GM23338 (cell line): ENCODE results near the gene CFDP1.

Experiments used
- CREB1 ChIP-seq: fragments of 250-450 bp; sonication (Bioruptor Pico); IDR thresholded peaks from 2 replicates; pipeline ENCODE4 v1.5.0; 2020; ENCODE audit warnings: low read depth, mild to moderate bottlenecking, moderate library complexity
- EZH2 ChIP-seq: fragments of 200-600 bp; sonication (generic); IDR thresholded peaks from one replicate; pipeline ENCODE4 v1.8.0; 2017; ENCODE audit warnings: antibody characterized with exemption, mild to moderate bottlenecking, low read depth; ENCODE audit not compliant: unreplicated experiment
- EZH2phosphoT487 ChIP-seq: fragments of 200-600 bp; sonication (generic); IDR thresholded peaks from one replicate; pipeline ENCODE4 v1.8.1; 2018; ENCODE audit warnings: antibody characterized with exemption; ENCODE audit not compliant: unreplicated experiment
- JUNB ChIP-seq: IDR thresholded peaks from one replicate; pipeline ENCODE4 v1.6.1; 2016; ENCODE audit warnings: antibody characterized with exemption; ENCODE audit not compliant: unreplicated experiment
- POLR2AphosphoS5 ChIP-seq: IDR thresholded peaks from 2 replicates; pipeline ENCODE4 v1.6.1; 2016; ENCODE audit warnings: antibody characterized with exemption, low read depth
- STAT1 ChIP-seq: IDR thresholded peaks from one replicate; pipeline ENCODE4 v1.6.1; 2016; ENCODE audit warnings: antibody characterized with exemption; ENCODE audit not compliant: unreplicated experiment
- ZNF114 ChIP-seq: fragments of 250-450 bp; sonication (Bioruptor Pico); IDR thresholded peaks from 2 replicates; pipeline ENCODE4 v1.5.0; 2020; ENCODE audit warnings: mild to moderate bottlenecking, moderate library complexity
- TF ChIP-seq, protein P1 (sequence below), 2 experiments: fragments of 200-600 bp in 1 of 2; sonication (generic) in 1 of 2; conservative IDR thresholded peaks; 2 replicates each; pipeline versions ENCODE4 v1.5.1 to v1.6.1; 2016 to 2017; ENCODE audit warnings: antibody characterized with exemption in 2 of 2, low read depth in 2 of 2, mild to moderate bottlenecking in 2 of 2, moderate library complexity in 1 of 2
- TF ChIP-seq, protein P2 (sequence below): IDR thresholded peaks from 2 replicates; pipeline ENCODE4 v1.6.1; 2016; ENCODE audit warnings: antibody characterized with exemption

DNA sequence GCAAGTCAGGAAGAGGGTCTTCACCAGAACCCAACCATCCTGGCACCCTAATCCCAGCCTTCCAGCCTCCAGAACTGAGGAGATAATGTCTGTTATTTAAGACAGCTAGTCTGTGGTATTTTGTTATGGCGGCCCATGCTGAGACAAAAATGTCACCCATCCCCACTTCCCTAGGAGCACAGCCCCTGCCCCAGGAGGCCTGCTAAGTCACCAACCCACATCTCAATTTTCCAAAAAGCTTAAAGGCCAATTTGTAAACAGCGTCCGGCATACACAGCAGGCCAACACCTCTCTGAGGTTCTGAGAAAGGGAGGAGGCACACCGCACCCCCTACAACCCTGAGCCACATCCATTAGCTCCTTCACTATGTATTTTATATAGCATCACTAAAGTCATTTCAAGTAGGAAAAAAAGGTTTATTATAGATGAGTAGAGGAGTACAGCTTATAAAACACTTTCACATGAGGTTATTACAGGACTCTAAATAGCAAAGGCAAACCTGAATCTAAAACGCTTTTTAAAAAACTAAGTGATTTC is 24.2 kb upstream of the CFDP1 start:
- TF ChIP-seq EZH2 (no peak), CREB1 (CRISPR knock-in tag) (no peak), POLR2AphosphoS5 (no peak), ZNF114 (CRISPR knock-in tag) (no peak), EZH2phosphoT487 (no peak), STAT1 (no peak), JUNB (no peak)
- TF ChIP-seq, protein P1, sequence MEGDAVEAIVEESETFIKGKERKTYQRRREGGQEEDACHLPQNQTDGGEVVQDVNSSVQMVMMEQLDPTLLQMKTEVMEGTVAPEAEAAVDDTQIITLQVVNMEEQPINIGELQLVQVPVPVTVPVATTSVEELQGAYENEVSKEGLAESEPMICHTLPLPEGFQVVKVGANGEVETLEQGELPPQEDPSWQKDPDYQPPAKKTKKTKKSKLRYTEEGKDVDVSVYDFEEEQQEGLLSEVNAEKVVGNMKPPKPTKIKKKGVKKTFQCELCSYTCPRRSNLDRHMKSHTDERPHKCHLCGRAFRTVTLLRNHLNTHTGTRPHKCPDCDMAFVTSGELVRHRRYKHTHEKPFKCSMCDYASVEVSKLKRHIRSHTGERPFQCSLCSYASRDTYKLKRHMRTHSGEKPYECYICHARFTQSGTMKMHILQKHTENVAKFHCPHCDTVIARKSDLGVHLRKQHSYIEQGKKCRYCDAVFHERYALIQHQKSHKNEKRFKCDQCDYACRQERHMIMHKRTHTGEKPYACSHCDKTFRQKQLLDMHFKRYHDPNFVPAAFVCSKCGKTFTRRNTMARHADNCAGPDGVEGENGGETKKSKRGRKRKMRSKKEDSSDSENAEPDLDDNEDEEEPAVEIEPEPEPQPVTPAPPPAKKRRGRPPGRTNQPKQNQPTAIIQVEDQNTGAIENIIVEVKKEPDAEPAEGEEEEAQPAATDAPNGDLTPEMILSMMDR (conservative IDR thresholded peaks at IDR 0.05; ENCODE audit: low read depth in 2 of 2), result no peak
- TF ChIP-seq, protein P2, sequence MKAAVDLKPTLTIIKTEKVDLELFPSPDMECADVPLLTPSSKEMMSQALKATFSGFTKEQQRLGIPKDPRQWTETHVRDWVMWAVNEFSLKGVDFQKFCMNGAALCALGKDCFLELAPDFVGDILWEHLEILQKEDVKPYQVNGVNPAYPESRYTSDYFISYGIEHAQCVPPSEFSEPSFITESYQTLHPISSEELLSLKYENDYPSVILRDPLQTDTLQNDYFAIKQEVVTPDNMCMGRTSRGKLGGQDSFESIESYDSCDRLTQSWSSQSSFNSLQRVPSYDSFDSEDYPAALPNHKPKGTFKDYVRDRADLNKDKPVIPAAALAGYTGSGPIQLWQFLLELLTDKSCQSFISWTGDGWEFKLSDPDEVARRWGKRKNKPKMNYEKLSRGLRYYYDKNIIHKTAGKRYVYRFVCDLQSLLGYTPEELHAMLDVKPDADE, result no peak
